ENCODE data around the gene TBX1.

The TBX1 gene

GRCh38 chr22:19740586-19740985, 20.0 kb upstream of the TBX1 start:
- no peak for DNase-seq (ENCODE audit: low read depth in 1 of 2, low spot score in 1 of 2)
- no peaks in the 10 kb centered on the region for H3K27me3 ChIP-seq (ENCODE audit: insufficient read depth, poor library complexity, severe bottlenecking)
- no peak overlapping the region for H3K27ac ChIP-seq (replicated peaks)
- no peak overlapping the region for H3K4me3 ChIP-seq (replicated peaks; ENCODE audit: insufficient read depth, low read length)
- TF ChIP-seq POLR2AphosphoS5 (IDR thresholded peaks at IDR 0.05; ENCODE audit: low read depth) = no peak
- TF ChIP-seq REST (IDR thresholded peaks at IDR 0.05; ENCODE audit: insufficient replicate concordance, low read depth) = no peak
- TF ChIP-seq GABPA (IDR thresholded peaks at IDR 0.05; ENCODE audit: low read depth) = no peak
- TF ChIP-seq CTCF (IDR thresholded peaks at IDR 0.05; ENCODE audit: insufficient read depth, low read length) = no peak
- no peak for TF ChIP-seq SPI1 (IDR thresholded peaks at IDR 0.05; ENCODE audit: borderline replicate concordance, low read depth)

GRCh38 chr22:19741053-19741452, 19.5 kb upstream of the TBX1 start:
- no peaks in the 10 kb centered on the region for H3K27me3 ChIP-seq (ENCODE audit: insufficient read depth, poor library complexity, severe bottlenecking)
- no peak for DNase-seq (ENCODE audit: low read depth in 1 of 2, low spot score in 1 of 2)
- H3K27ac ChIP-seq (replicated peaks) = no peak overlapping the region
- TF ChIP-seq REST (IDR thresholded peaks at IDR 0.05; ENCODE audit: insufficient replicate concordance, low read depth) (no peak), CTCF (IDR thresholded peaks at IDR 0.05; ENCODE audit: insufficient read depth, low read length) (no peak), POLR2AphosphoS5 (IDR thresholded peaks at IDR 0.05; ENCODE audit: low read depth) (no peak)
- no peak overlapping the region for H3K4me3 ChIP-seq (replicated peaks; ENCODE audit: insufficient read depth, low read length)

GRCh38 chr22:19742160-19743066, 18.2 kb upstream of the TBX1 start:
- TF ChIP-seq POLR2AphosphoS5 (IDR thresholded peaks at IDR 0.05; ENCODE audit: low read depth) (no peak), GABPA (IDR thresholded peaks at IDR 0.05; ENCODE audit: low read depth) (no peak), SPI1 (IDR thresholded peaks at IDR 0.05; ENCODE audit: borderline replicate concordance, low read depth) (no peak), CTCF (IDR thresholded peaks at IDR 0.05; ENCODE audit: insufficient read depth, low read length) (no peak), REST (IDR thresholded peaks at IDR 0.05; ENCODE audit: insufficient replicate concordance, low read depth) (no peak)
- Histone ChIP-seq H3K4me3 (replicated peaks; ENCODE audit: insufficient read depth, low read length) (no peak overlapping the region), H3K27me3 (ENCODE audit: insufficient read depth, poor library complexity, severe bottlenecking) (no peaks in the 10 kb centered on the region), H3K27ac (replicated peaks) (no peak overlapping the region)
- no peak for DNase-seq (ENCODE audit: low read depth in 1 of 2, low spot score in 1 of 2)

All from HL-60 (cell line).